AG10803 (cell line): ENCODE data around the gene BBLN.

Source experiments
- DNase-seq: peaks from one replicate; pipeline ENCODE4 v3.0.0; 2010; ENCODE audit warnings: low read depth
- H3K4me3 ChIP-seq: 2 replicates; pipeline ENCODE4 v1.5.1; 2011; ENCODE audit warnings: mild to moderate bottlenecking, low read length, control low read depth
- CTCF ChIP-seq: conservative IDR thresholded peaks from 2 replicates; pipeline ENCODE4 v1.5.1; 2011; ENCODE audit warnings: mild to moderate bottlenecking, low read length, control low read depth, inconsistent platforms

Gene BBLN

GRCh38 chr9:128153060-128153946 lies 6.8 kb upstream of the BBLN start:
- TF ChIP-seq CTCF: no peak
- no peak overlapping the region for H3K4me3 ChIP-seq
- DNase-seq: no peak

GRCh38 chr9:128153947-128154695 lies 5.9 kb upstream of the BBLN start:
- no peak for TF ChIP-seq CTCF
- H3K4me3 ChIP-seq: no peak overlapping the region
- DNase-seq: no peak

GRCh38 chr9:128155736-128156500 lies 4.1 kb upstream of the BBLN start:
- DNase-seq: no peak
- no peak for TF ChIP-seq CTCF
- H3K4me3 ChIP-seq: no peak overlapping the region

- TF ChIP-seq CTCF: no peak
- no peak for DNase-seq
- H3K4me3 ChIP-seq: peak overlapping the region; percentile 66
Measured at GRCh38 chr9:128159522-128159783, 612 bp upstream of the BBLN start.

GRCh38 chr9:128160603-128160987 lies 530 bp downstream of the BBLN start:
- peak; percentile 13 for DNase-seq
- H3K4me3 ChIP-seq: peak overlapping the region; percentile 81
- TF ChIP-seq CTCF: no peak

- no peak overlapping the region; the same call in 1 of the 2 replicates for H3K4me3 ChIP-seq
- no peak for TF ChIP-seq CTCF
- DNase-seq: no peak
Measured at GRCh38 chr9:128161215-128161902, 1.3 kb downstream of the BBLN start.
